GM19468 (cell line): ENCODE results near the gene DIS3L2.
"Not testable (repeated sequence)": the region's sequence is repeated elsewhere in the genome, so short reads cannot be mapped to it uniquely, and the experiment has no call there.

Source experiments
- ATAC-seq: cut with Tn5 transposase; IDR thresholded peaks from one replicate; pipeline ENCODE4 v1.9.1; 2021; ENCODE audit warnings: mild to moderate bottlenecking, moderate library complexity, moderate number of reproducible peaks; ENCODE audit not compliant: unreplicated experiment; ENCODE audit errors: extremely low read depth

DIS3L2 gene

DNA sequence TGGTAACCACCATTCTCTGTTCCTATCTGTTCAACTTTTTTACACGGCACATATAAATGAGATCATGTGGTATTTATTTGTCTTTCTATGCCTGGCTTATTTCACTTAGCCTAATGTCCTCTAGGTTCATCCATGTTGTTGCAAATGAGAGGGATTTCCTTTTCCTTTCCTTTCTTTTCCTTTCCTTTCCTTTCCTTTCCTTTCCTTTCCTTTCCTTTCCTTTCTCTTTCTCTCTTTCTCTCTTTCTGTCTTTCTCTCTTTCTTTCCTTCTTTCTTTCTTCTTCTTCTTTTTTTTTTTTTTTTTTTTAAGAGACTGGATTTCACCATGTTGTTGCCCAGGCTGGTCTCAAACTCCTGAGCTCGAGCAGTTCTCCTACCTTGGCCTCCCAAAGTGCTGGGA, 38.9 kb downstream of the DIS3L2 start:
- no peak for ATAC-seq

DNA sequence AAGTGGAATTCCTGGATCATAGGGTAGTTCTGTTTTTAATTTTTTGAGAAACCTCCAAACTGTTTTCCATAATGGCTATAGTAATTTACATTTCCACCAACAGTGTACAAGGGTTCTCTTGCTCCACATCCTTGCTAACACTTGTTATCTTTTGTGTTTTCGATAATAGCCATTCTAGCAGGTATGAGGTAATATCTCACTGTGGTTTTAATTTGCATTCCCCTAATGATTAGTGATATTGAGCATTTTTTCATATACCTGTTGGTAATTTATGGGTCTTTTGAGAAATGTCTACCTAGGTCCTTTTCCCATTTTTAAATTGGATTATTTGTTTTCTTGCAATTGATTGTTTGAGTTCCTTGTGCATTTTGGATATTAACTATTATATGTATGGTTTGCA, 39.6 kb downstream of the DIS3L2 start:
- no peak for ATAC-seq

DNA sequence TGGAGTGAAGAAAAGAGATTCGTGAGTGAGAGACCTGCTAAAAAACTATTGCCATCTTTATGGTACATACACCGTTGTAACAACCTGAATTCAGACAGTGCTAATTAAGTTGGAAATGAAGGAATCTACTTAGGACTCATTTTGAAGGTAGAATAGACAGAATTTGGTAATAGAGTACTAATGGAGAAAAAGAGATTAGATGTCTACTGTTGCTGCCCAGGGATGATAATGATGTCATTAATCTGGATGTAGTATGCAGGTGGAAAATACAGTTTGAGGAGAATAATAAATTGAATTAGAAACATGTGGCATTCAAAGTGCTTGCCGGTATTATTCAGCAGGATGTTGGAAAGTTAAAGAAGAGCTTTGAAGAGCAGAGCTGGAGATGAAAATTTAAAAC, 44.7 kb downstream of the DIS3L2 start:
- no peak for ATAC-seq

DNA sequence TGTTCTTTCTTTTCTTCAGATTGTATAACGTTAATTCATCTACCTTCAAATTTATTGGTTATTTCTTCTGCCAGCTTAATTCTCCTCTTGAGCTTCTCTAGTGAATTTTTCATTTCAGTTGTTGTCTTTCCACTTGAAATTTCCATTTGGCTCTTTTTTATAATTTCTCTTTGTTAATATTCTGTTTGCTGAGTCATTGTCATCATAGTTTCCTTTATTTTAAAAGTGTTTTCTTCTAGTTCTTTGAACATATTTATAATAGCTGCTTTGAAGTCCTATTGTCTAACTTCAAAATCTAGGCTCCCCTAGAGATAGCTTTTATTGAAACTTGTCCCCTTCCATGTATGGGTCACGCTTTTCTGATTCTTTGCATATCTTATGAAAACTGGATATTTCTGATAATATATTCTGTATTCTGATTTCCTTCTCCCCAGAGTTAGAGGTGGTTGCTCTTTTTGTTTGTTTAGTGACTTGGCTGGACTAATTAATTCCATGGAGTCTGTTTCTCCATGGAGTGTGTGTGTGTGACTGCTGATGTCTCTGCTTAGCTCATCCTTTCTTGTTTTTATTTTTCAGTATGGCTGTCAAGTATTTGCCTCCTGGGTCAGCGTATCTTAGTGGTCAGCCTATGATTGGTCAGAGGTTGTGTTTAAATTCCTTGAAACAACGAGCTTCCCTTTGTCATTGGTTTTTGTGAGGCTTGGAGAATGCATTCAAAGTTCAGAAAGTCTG, 47.6 kb downstream of the DIS3L2 start:
- no peak for ATAC-seq

DNA sequence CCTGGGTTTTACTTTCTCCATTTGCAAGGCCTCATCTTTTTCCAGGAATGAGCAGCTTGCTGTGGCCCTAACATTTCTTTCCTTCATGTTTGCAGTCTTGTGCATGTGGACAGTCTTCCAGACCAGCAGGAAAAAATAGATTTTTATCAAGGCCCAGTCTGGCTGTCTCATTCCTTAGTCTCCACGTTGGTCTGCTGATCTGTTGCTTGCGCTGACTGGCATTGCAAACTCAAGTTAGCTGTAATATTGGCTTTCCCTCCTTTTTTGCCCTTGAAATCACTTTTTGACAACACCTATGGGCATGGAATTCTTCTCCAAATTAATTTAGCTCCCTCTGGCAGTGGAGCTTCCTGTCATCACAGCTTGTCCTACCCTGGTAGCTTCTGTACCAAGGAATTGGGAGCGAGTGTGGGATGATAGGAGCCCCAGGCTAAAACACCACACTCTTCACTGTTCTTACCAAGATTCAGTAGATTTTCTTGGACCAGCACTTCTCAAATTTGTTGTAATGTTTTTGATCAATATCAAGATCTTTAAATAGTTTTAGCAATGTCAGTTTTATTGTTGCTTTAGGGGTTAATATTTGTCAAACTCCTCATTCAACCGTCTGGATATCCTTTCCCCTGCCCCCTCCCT, 48.2 kb downstream of the DIS3L2 start:
- ATAC-seq, result no peak

DNA sequence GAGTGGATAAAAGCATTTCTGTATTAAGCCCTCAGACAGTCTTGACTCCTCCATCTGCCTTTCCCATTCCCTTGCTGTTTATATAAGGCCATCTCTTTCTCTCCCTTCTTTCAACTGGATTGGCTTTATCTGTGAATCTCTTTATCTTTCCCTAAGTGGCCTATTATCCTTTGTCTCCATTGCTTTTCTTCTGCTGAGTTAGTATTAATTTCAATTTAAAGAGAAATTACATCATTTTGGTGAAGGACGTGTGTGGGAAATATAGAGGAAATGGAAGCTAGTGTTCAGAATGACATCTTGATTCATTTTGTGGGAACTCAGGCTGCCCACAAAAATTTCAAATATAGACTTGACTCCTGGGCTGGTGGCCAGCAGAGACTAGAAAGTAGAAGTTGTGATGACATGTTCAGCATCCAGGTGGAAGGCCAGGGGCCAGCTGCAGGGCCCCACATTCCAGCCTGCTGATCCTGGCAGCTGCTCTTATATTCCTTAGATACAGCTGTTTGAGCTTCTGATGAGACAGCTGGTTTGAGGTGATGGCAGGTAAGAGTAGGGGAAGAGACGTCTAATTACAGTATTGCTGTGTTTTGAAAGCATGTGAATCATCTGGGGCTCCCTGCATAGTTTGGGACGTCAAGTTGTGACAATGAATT, 52.3 kb downstream of the DIS3L2 start:
- no peak for ATAC-seq

DNA sequence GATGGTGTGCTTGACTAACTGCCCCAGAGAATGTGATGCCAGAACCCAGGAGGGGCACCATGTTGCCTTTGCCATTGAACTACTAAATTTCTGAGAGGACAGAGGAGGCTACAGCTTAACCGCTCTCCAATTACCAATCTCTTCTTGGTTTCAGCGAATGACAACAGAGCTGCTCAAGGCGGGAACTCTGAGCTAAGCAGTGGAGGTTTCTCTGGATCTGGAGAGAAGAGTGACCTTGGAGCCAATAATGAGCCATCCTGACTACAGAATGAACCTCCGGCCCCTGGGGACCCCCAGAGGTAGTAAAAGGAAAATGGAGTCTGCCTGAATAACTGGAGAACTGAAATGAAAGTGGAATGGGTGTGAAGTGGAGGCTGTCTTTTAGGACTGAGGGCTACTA, 53.2 kb downstream of the DIS3L2 start:
- ATAC-seq, result no peak

DNA sequence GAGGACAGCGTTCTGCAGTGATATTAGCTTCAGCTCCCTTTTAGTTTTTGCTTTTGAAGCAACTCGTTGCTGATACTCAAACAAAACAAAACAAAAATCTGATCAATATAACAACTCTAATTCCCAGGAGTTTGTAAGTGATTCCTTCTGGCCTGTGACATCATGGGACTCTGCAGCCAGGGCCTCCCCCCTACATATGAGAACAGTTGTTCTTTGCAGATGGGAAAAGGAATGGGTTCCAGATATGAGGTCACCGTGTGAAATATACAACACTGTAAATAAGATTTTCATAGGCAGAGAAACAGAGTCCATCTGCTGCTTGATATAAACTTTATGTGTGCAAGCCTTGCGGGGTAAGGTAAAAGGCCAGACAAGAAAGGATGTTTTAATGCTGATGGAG, 56.7 kb downstream of the DIS3L2 start:
- no peak for ATAC-seq

DNA sequence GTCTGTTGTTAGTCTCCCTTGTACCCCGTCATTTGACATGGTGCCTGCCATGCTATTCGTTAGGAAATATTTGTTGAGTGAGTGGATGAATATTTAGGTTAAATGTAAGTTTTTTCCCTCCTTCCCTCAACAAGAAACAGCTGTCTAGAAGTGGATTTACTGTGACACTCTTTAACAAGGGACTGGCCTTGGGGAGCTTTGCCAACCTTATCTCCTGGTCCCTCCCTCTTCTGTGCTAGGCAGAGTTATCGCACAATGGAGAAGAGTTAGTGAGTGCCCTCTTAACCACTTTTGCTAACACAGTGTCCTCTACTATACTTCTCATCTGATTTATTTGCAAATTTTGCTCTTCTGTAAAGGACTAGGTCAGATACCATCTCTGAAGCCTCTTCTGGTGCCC, 61.2 kb downstream of the DIS3L2 start:
- no peak for ATAC-seq

DNA sequence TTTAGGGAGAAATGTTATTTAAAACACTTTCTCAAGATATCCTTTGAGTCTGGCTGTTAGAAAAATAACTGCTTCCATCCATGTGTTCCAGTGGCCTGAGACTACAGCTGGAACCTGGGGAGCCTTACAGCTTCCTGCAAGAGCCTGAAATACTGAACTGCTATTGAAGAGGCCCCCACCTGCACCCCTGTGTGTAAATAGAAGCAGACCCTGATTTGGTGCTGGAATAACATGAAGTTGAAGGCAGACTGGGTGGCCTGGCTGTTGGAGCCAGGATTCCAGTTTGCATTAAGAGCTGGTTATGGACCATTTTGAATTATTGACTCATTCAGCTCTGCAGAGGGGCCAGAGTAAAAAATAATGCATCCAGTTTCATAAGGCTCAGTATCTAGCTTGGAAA, 61.9 kb downstream of the DIS3L2 start:
- ATAC-seq, result no peak

DNA sequence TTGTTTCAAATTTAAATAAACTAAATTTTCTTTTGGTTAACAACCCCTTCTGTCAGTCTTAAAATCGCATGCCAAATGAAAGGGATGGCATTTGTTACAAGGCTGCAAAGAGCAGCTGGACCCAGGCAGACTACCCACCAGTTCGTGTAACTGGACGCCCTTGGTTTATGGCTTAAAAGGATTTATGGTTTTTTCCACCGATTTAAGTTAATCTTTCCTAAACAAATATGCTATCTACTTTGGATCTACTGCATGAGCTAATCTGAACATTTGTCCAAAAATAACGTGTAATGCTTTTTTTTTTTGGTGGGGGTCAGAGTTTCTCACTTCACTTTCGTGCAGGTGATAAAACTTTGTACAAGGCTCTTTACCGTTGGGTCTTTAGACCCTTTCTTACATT, 62.9 kb downstream of the DIS3L2 start:
- ATAC-seq, result no peak

DNA sequence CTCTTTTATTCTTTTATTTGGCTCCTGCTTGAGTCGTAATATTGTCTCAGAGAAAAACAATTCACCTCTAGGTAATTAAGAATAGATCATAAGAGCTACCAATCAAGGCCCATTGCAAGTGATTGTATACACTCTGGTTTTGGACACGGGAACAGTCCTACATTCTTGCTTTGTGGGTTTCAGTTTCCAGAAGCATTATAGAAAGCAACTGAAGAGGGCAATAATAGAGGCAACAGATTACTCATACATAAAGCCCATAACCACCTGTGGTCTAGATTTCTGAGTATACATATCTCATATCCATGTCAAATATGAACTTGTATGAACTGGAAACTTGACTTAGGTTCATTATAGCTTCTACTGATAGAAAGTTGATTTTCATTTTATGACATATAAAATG, 65.4 kb downstream of the DIS3L2 start:
- ATAC-seq, result peak; percentile 80

DNA sequence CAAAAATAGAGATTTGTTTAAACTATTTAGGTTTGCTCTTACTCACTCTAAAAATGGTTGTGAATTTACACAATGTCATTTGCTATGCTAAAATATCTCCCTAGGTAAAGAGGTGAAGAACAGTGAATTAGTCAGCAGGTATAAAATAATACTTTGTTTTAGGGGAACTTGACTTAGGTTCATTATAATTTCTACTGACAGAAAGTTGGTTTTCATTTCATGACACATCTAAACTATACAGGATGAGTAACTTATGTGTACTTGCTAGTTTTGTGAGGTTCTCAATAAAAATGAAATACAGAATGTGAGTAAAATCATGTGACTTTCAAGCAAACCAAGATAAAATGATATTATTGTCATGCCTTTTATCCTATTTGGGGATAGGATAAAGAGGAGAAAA, 66.0 kb downstream of the DIS3L2 start:
- ATAC-seq, result no peak

DNA sequence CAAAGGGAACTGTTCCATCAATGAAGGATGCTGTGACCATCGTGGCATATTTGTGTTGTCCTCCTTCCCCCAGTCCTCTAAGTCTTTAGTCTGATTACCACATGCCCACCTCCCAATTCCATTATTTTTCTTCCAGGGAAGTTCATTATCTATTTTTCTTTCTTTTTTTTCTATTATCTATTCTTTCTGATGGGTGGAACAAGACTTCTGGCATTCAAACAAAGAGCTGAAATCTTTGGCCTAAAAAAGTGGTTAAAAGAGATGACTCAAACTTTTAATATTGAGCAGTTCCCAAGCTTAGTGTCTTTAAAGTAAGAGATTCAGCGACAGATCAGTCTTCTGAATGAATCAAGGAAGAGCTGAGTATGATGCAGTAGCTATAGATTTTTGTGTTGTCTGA, 66.6 kb downstream of the DIS3L2 start:
- ATAC-seq, result no peak

DNA sequence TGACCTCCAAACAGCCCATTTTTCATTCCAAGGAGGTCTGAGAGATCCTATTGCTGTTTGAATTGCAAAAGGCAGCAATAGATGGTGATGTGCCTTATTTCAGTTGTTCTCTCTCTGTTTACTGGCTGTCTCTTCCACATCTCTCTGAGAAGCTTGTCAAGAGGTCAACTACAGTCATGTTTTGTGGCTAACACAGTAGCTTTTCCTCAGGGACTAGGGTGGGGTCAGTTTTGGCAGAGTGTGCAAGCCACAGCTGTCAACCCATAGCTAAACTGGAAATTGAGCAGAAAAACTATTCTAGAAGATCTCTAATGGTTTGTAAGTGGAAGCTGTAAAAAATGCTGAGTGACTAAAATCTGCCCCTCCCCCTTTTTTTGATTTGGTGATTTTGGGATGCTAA, 67.1 kb downstream of the DIS3L2 start:
- no peak for ATAC-seq

DNA sequence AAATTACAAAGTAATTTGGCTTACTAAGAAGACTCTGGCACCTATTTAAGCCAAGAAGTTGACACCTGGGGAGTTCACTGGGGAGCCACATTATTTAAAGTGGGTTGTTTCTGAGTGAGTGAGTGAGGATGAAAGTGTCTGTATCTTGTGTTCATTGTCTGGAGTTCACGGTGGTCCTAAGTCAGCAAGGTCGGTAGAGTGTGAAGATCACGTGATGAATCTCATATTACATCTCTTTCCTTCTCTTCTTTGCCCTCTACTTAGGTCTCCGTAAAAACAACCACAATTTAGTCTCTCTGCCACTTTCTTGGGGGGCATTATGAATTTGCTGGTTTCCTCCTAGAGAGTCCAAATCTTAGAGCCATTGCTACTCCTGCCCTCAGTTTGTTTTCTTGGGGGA, 67.8 kb downstream of the DIS3L2 start:
- ATAC-seq, result no peak

DNA sequence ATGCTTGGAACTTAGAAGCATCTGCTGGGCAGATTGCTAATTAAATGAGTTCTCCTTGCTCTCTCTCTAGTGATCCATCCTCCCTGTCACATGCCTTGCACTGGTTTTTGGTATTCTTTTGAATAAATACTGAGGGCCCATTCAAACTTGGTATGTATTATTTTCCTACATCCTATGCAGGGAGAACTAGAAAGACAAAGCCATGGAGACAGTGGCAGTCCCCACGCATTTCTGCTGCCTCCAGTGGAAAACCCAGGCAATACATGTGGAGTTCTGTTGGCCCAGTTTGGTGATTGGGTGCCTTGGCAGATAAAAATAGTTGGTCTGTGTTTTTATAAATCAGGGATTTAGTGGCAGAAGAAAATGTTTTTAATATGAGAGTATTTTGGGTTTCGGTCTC, 68.7 kb downstream of the DIS3L2 start:
- ATAC-seq, result no peak

DNA sequence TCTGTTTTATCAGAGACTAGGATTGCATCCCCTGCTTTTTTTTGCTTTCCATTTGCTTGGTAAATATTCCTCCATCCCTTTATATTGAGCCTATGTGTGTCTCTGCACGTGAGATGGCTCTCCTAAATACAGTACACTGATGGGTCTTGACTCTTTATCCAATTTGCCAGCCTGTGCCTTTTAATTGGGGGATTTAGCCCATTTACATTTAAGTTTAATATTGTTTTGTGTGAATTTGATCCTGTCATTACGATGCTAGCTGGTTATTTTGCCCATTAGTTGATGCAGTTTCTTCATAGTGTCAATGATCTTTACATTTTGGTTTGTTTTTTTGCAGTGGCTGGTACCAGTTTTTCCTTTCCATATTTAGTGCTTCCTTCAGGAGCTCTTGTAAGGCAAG, 73.8 kb downstream of the DIS3L2 start:
- not testable (repeated sequence) for ATAC-seq

DNA sequence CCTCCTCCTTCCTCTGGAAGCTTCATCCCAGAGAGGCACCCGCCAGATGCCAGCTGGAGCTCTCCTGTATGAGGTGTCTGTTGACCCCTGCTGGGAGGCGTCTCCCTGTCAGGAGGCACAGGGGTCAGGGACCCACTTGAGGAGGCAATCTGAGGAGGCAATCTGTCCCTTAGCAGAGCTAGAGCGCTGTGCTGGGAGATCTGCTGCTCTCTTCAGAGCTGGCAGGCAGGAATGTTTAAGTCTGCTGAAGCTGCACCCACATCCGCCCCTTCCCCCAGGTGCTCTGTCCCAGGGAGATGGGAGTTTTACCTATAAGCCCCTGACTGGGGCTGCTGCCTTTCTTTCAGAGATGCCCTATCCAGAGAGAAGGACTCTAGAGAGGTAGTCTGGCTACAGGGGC, 75.4 kb downstream of the DIS3L2 start:
- ATAC-seq, result not testable (repeated sequence)

DNA sequence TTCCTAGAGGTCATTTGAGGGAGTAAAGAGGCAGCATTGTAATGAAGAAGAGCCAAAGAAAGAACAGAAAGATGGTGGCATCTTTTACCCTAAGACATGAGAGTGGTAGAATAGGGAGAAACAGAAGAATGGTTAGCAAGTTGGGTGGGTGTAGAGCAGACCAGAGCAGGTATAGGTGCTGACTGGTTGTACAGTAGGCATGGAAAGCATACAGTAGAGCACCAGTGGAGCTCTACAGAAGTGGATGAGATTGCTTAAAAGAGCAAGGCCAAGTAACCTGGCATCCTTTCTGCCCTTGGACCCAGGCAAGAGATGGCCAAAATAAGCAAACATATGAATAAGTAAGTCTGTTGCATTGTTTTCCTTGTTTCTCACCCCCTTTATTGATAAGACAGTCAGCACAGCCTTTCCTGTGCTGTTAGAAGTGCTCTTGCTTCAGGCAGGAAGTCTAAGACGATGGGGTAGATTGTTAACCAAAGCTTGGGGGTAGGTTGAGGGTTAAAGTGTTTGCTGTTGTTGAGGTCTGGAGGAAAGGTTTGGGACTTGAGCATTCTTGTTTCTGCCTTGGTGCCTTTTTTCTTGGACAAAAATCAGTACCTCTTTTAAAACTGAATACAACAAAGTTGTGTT, 76.9 kb downstream of the DIS3L2 start:
- no peak for ATAC-seq

DNA sequence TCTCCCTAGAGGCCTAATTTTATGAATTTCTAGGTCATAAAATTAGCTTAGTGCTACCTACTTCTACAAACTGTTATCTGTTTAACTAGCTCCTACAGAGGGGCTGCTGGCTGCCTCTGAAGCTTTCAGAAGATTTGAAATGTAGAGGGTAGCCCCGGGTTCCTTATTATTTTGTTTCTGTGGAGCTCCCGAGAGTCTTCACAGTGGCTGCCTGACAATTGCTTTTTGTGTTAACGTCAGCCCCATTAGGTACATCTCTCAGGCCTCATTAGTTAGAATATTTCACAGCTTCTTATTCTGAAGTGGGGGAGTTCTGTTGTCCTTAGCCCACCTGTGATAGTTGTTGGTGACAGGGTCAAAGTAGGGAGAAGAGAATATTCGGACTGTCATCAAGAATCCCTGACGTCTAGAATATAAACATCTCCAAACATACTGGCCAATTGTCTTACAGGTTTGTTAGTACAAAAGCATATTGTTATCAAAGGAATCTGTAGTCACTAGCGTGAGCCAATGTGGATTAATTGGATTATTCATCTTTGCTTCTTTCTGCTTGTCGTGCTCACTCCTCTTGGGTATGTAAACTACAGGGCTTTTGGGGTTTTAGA, 77.5 kb downstream of the DIS3L2 start:
- ATAC-seq, result no peak
